ENCODE measurements around the gene HOXD8. TPM values are rescaled to one million over a fixed set of nuclear protein-coding genes. Genes with fewer than 3 reads are reported as not detected.
A peak's percentile ranks its signal among the peaks of the same experiment; 100 is the strongest.

The HOXD8 gene
- total RNA-seq, 3 donors from 2014 or later: 10.5 to 36.1 (median 13.8) TPM

DNA sequence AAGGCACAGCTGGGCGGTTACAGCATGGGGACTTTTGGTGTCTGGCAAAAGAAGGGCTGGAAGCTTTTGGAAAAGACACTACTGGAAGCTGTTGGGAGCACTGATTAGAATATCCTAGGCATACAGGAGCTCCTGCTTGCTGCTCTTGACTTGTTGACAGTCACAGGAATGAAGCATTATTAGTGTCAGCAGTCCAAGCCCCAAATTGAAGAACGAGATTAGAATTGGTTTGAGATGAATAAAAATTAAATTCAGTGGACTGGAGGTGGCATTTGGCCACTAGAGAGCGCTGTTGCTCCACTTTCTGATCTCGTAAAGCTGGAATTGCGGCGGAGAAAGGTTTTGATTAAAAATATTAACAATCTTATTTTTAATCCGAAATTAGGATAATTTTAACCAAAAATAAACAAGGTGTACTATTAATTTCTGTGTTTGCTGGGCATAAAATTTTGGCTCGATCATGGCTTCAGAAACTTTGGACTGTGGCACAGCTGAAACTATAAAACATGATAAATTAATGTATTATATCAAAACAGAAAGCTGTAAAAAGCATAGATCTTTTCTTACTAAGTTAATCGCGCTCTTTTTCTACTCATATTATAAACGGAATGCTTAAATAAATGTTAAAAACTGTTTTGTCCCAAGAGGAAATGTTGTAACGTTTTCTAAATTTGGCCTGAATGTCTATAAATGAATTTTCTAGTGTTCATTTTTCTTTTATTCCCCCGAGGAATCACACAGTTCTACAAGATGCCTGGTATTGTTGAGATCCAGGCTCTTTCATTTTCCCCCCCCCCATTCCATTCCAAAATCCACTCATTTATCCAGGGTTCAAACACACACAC lies 2.4 kb upstream of the HOXD8 start:
- DNase-seq (ENCODE audit: low spot score in 2 of 2): no peak
- Histone ChIP-seq H3K27me3 (peaks cover 5 to 86% of the 10 kb centered on the region in 2 donors), H3K27ac (no peak overlapping the region), H3K36me3 (no peaks in the 10 kb centered on the region), H3K4me3 (peak overlapping the region in 1 of 3 donors; percentile 73), H3K9me3 (peaks cover 0 to 3% of the 10 kb centered on the region in 2 donors), H3K4me1 (no peaks in the 10 kb centered on the region)
- intact Hi-C loops (cut with DNase I; ENCODE audit: low total_unique reads): no loop called here
- no peak for TF ChIP-seq POLR2A (IDR thresholded peaks at IDR 0.05)
- TF ChIP-seq POLR2AphosphoS5 (IDR thresholded peaks at IDR 0.05): no peak
- TF ChIP-seq, protein P1, sequence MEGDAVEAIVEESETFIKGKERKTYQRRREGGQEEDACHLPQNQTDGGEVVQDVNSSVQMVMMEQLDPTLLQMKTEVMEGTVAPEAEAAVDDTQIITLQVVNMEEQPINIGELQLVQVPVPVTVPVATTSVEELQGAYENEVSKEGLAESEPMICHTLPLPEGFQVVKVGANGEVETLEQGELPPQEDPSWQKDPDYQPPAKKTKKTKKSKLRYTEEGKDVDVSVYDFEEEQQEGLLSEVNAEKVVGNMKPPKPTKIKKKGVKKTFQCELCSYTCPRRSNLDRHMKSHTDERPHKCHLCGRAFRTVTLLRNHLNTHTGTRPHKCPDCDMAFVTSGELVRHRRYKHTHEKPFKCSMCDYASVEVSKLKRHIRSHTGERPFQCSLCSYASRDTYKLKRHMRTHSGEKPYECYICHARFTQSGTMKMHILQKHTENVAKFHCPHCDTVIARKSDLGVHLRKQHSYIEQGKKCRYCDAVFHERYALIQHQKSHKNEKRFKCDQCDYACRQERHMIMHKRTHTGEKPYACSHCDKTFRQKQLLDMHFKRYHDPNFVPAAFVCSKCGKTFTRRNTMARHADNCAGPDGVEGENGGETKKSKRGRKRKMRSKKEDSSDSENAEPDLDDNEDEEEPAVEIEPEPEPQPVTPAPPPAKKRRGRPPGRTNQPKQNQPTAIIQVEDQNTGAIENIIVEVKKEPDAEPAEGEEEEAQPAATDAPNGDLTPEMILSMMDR (IDR thresholded peaks at IDR 0.05): peak; percentile 77 to 87 (median 85)

DNA sequence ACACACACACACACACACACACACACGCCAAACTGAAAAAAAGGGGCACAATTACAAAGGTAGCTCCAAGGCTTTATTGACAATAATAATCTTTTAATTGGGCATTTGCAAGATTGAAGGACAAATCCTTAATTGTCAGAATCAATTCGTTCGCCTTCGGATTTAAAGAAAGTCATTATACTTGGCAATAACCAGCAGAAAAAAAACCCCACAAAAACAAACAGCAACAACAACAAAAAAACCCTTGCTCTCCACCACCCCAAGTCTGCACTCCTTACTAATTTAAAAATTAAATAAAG lies 1.8 kb upstream of the HOXD8 start:
- Histone ChIP-seq H3K36me3 (no peaks in the 10 kb centered on the region), H3K27ac (peak overlapping the region; percentile 83 to 98), H3K9me3 (peaks cover 0 to 3% of the 10 kb centered on the region in 2 donors), H3K4me1 (no peaks in the 10 kb centered on the region), H3K4me3 (peak overlapping the region in 2 of 3 donors; percentile 52 to 73), H3K27me3 (peaks cover 5 to 86% of the 10 kb centered on the region in 2 donors)
- intact Hi-C loops (cut with DNase I; ENCODE audit: low total_unique reads): no loop called here
- TF ChIP-seq POLR2AphosphoS5 (IDR thresholded peaks at IDR 0.05) (no peak), POLR2A (IDR thresholded peaks at IDR 0.05) (no peak)
- TF ChIP-seq, protein P1 (IDR thresholded peaks at IDR 0.05): no peak
- no peak for DNase-seq (ENCODE audit: low spot score in 2 of 2)

DNA sequence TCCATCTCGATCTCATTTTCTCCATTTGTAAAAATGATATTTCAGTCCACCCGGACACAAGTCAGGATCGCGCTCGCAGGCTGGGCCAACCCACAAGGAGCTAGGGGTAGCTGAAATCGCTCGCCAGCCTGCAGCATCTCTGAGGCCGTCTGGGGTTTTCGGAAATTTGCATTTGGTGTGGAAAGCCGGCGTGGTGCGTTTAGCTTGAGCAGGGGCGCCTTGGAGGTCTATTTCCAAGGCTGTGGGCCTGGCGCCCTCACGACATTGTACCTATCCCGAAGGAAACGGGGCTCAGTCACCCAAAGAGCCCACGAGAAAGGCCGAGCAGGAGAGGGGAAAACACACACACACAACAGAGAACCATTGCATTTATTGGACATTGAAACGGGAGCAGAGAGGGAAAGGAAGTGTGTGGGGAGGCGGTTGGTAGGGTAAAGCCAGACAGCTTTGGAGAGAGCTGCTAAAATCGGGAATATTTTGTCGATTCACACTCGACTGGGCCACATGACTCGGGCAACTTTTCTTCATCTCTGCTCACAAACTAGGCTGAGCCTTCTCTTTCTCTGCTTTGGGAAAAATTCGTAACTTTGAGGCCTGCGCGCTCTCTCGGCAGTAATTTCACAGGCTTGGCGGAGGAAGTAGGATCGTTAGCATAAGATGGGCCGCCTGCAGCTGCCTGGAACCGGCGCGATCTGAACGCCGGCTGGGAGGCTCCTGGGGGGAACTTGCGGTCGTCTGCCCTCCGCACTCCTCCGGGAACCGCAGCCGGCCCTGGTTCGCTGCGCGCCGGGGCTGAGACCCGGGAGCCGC lies 1.1 kb upstream of the HOXD8 start:
- Histone ChIP-seq H3K27me3 (peaks cover 5 to 83% of the 10 kb centered on the region in 2 donors), H3K9me3 (peaks cover 0 to 3% of the 10 kb centered on the region in 2 donors), H3K4me3 (peak overlapping the region; percentile 52 to 73 (median 60)), H3K4me1 (no peaks in the 10 kb centered on the region), H3K27ac (peak overlapping the region; percentile 83 to 98), H3K36me3 (no peaks in the 10 kb centered on the region)
- TF ChIP-seq, protein P1 (IDR thresholded peaks at IDR 0.05): no peak
- TF ChIP-seq POLR2A (IDR thresholded peaks at IDR 0.05) (no peak), POLR2AphosphoS5 (IDR thresholded peaks at IDR 0.05) (no peak)
- intact Hi-C loops (cut with DNase I; ENCODE audit: low total_unique reads): no loop called here
- DNase-seq (ENCODE audit: low spot score in 2 of 2): no peak

DNA sequence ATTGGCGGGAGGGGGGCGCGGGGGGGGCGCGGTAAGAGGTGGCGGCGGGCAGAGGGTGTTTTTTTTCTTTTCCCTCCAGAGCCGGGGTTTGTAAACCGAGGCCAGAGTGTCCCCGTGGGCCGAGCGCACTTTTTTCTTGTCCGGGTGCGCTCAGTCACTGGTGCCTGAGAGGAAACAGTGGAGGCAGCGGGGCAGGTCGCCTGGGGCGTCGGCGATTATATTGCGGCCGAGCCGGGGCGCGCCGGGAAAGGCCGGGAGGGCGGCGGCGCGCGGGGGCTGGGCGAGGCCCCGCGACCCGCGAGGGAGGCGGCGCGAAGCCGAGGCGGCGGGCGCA lies 275 bp downstream of the HOXD8 start:
- H3K36me3 ChIP-seq: no peaks in the 10 kb centered on the region
- DNase-seq (ENCODE audit: low spot score in 2 of 2): no peak
- peak overlapping the region; percentile 52 to 73 (median 60) for H3K4me3 ChIP-seq
- intact Hi-C loops (cut with DNase I; ENCODE audit: low total_unique reads): loop anchor here (10.0 kb wide), 1 partner anchor 1015 kb away; no protein-coding TSS in a partner anchor
- TF ChIP-seq, protein P1 (IDR thresholded peaks at IDR 0.05): no peak
- TF ChIP-seq POLR2A (IDR thresholded peaks at IDR 0.05): no peak
- TF ChIP-seq POLR2AphosphoS5 (IDR thresholded peaks at IDR 0.05): no peak
- H3K9me3 ChIP-seq: peaks cover 0 to 3% of the 10 kb centered on the region in 2 donors
- H3K27me3 ChIP-seq: peaks cover 5 to 83% of the 10 kb centered on the region in 2 donors
- peak overlapping the region; percentile 83 to 98 for H3K27ac ChIP-seq
- H3K4me1 ChIP-seq: no peaks in the 10 kb centered on the region
